HG03097 (cell line): ENCODE results near the gene CMC1.
A peak's percentile ranks its signal among the peaks of the same experiment; 100 is the strongest.
"Not testable (repeated sequence)": the region's sequence is repeated elsewhere in the genome, so short reads cannot be mapped to it uniquely, and the experiment has no call there.

Source experiments
- ATAC-seq: cut with Tn5 transposase; IDR thresholded peaks from one replicate; pipeline ENCODE4 v1.9.1; 2021; ENCODE audit not compliant: unreplicated experiment, low FRiP score

CMC1 gene

DNA sequence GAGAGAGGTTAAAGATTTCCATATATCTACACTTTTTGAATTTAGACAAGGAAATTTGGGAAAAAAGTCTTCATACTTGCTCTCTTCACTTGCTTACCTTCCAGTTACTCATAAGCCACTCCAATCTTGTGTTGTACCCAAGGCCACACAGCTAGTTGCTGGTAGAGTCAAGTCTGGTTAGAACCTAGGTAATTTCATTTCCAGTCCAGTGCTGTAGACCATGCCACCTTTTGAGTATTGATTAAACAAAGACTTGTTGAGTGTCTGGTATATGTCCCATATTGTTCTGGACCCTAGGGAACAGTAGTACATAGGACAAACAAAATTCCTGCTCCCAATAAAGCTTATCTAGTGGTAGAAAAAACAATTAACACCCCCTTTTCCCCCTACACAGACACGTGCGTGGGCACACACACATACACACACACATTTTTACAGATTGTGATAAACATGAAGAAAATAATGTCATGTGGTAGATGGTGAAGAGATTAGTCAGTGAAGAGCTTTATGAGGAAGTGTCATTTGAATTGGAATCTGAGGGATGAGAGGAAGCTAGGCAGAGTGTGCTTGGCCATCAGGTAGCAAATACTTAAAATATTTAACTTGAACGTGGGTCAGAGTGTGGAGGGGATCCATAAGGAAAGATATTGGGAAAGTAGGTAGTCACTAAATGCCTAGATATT is 2.1 kb downstream of the CMC1 start:
- ATAC-seq, result no peak

DNA sequence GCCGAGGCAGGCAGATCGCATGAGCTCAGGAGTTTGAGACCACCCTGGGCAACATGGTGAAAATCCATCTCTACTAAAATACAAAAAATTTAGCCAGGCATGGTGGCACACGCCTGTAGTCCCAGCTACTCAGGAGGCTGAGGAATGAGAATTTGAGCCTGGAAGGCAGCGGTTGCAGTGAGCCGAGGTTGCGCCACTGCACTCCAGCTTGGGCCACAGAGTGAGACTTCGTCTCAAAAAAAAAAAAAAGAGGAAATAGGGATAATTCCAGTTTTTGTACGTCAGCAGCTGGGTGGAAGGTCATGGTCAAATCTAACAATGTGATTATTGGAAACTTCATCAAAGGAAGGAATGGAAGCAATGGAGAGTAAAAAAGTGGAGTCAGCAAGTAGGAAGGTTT is 3.1 kb downstream of the CMC1 start:
- ATAC-seq, result no peak

DNA sequence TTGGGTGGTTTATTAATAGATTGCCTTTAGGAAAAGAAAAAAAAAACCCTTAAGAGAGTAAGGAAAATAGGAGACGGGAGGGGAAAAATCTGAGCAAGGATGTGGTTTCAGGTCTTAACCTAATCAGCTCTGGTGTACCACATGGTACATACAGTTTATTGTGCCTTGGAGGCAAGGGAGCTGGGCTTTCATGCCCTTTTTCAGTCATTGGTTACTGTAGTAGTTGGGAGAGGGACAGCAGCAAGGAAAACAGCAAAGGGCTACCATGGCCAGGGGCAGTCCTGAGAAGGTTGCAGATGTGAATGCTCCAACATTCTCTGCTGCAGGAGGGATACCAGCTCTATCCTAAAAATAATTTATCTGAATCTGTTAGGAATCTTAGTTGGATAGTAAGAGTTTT is 5.9 kb downstream of the CMC1 start:
- no peak for ATAC-seq

DNA sequence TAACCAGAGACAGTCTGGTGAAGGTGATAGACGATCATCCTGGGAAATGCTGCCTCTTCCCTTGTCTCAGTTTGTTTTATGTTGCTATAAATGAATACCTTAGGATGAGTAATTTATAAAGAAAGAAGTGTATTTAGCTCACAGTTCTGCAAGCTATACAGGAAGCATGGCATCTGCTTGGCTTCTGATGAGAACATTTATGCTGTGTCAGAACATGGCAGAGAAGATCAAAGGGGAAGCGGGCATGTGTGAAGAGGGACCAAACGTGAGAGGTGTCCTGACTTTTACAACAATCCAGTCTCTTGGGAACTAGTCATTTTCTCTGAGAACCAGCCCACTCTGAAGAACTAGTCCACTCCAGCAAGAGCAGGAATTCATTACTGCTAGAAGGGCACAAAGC is 9.6 kb downstream of the CMC1 start:
- ATAC-seq, result no peak

DNA sequence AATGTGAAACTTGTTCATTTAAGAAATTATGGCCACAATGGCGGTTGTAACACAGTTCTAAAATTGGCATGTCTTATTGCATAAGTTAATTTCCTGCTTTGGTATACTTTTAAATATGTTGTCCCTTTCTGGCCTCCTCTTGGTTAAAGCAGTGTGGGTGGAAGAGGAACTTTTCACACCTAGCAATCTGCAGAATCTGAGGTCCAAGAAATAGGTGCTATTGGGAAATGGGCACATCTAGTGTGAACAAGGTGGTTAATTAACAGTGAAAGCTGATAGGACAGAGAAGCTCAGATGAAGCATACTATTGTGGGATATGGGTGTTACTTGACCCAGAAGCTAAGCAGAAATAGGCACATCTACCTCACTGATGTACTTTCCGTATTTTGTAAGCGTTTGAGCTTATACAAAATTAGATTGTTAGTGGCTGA is 10.6 kb downstream of the CMC1 start:
- ATAC-seq, result no peak

DNA sequence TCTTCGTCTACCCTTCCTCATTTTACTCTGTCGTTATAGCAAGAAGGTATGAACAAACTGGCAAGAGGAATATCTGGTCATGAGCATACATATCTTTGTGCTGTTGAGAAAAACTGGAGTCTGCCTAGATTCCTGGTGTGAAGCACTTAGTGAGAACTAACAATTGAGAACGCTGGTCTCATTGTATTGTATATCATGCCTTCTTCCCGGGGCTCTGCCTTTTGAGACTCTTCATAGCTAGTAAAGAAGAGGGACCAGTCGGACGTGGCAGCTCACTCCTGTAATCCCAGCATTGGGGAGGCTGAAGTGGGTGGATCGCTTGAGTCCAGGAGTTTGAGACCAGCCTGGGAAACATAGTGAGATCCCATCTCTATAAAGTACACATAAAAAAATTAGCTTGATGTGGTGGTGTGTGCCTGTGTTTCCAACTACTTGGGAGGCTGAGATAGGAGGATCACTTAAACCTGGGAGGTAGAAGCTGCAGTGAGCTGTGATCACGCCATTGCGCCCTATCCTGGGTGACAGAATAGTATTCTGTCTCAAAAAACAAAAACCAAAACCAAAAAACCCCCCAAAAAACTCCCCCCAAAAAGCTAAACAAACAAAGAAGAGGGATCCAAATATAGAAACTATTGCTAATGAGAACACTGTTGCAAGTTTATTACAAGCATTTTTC is 11.8 kb downstream of the CMC1 start:
- no peak for ATAC-seq

DNA sequence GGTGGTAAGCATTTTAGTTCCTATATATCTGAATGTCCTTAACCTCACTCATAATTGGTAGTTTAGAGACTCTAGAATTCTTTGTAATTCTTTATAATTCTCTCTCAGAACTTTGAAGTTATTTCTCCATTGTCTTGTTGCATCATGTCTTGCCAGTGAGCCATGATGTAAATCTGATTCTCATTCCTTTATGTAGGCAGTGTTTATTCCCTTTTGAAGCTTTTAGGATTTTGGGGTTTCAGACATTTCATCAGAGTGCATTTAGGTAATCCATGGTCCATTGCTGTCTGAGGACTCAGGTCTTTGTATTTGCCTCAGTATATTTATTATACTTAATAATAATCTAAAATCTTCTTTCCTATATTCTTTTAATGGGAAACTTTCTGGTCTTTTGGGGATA is 20.6 kb downstream of the CMC1 start:
- no peak for ATAC-seq

DNA sequence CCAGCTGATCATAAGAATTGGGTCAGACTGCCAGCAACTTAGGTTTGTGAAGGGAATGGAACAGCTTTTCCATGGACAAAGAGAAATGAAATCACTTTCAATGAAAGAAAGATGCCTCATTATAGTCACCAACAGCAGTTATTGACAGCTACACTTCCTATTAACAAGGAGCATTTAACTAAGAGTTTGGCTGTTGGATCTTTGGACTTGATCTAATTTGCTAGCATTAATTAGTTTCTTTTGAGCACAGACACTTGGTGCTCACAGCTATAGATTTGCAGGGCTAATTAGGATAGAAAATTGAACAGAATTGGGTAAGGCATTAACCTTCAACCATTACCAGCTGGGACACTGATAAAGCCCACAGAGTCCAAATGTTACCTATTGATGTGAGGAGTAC is 24.2 kb downstream of the CMC1 start:
- no peak for ATAC-seq

DNA sequence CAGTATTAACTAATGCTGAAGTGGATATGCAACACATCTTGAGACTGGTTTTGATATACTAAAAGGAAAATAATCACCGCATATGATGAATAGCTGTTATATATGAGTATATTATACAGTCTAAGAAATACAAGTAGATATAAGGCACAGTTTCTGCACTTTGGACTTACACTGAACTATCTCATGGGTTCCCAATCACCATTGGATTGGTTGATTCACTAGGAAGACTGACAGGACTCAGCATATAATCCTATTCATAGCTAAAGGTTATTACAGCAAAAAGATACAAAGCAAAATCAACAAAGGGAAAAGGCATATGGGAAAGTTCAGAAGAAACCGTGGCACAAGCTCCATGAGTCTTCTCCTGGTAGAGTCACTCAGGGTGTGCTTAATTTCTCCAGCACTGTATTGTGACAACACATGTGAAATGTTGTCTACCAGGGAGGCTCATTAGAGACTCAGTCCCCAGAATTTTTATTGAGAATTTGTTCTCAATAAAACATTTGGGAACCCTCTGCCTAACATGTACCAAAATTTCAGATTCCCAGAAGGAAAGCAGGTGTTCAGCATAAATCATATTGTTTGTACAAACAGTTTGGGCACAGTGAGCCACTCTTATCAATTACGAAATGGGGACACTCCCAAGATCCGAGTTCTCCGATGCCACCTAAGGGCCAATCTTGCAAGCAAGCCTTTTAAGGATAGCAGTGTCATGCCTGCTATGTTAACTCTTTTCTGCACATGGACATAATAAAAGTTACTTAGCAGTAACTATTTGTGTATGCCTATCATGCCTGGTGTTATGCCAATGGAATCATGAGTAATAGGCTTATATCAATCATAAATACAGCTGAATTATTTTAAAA is 26.8 kb downstream of the CMC1 start:
- no peak for ATAC-seq

DNA sequence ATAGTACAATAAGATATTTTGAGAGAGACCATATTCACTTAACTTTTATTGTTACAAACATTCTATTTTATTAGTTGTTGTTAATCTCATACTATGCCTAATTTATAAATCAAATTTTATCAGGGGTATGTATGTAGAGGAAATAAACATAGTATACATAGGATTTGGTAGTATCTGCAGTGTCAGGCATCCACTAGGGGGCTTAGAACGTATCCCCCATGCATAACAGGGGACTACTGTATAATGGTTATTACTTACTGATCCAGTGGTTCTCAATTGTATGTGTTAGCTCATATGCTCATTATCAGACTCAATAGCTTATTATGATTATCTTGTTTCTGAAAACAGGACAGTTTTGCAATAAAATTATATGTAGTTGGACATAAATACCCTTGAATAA is 27.6 kb downstream of the CMC1 start:
- ATAC-seq, result no peak

DNA sequence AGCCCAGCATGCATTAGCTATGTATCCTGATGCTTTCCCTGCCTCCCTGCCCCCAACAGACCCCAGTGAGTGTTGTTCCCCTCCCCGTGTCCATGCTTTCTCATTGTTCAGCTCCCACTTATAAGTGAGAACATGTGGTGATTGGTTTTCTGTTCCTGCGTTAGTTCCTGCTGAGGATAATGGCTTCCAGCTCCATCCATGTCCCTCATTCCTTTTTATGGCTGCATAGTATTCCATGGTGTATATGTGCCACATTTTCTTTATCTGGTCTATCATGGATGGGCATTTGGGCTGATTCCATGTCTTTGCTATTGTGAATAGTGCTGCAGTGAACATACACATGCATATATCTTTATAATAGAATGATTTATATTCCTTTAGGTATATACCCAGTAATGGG is 28.5 kb downstream of the CMC1 start:
- not testable (repeated sequence) for ATAC-seq

DNA sequence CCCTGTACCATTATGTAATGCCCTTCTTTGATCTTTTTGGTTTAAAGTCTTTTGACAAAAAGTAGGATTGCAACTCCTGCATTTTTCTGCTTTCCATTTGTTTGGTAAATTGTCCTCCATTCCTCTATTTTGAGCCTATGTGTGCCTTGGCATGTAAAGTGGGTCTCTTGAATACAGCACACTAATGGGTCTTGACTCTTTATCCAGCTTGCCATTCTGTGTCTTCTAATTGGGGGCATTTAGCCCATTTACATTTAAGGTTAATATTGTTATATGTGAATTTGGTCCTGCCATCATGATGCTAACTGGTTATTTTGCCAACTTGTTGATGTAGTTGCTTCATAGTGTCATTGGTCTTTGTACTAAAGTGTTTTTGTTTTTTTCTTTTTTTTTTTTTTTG is 32.4 kb downstream of the CMC1 start:
- ATAC-seq, result no peak

DNA sequence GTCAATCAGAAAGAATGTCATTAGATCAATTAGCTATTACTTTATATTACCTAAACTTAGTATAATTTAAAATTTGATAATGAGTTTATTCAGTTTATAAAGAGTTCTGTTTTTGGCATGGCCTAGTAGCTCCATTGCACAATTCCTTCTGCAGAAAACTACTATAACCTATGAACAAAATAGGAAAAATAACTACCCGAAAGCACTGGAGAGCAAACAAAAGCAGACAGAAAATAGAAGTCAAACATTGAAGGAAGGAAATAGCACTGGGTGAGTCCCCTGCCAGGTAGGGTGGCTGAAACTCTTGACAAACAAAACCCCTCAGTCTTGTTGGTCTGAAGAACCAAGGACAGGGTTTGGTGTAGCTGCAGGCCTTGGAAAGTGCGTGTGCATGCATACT is 37.5 kb downstream of the CMC1 start:
- no peak for ATAC-seq

DNA sequence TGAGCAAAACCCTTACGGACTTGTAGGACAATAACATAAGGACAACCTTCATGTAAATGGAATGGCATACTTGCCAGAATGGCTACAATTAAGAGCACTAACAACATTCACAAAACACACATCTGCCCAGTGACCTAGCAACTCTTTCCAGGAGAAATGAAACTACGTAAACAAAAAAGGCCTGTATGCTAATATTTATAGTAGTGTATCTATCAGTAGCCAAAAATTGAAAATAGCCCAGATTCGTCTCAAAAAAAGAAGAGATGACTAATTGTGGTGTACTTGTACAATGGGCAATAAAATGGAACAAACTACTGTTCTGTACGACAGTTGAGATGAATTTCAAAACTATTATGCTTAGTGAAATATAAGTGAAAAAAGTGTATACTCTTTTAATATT is 38.4 kb downstream of the CMC1 start:
- ATAC-seq, result no peak

DNA sequence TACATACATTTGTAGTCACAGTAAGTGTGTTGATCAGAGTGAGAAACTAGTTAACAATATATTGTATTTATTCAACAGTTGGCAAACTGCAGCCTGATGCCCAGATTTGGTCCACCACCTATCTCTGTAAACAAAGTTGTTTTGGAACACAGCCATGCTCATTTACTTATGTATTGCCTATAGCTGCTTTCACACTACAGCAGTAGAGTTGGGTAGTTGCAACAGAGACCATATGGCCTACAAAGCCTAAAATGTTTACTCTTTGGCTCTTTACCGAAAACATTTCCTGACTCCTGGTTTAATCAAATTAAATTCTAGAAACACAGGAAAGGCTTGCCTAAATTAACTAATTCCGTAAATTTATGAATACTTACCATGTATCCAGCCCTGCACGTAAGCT is 39.4 kb downstream of the CMC1 start:
- ATAC-seq, result no peak

DNA sequence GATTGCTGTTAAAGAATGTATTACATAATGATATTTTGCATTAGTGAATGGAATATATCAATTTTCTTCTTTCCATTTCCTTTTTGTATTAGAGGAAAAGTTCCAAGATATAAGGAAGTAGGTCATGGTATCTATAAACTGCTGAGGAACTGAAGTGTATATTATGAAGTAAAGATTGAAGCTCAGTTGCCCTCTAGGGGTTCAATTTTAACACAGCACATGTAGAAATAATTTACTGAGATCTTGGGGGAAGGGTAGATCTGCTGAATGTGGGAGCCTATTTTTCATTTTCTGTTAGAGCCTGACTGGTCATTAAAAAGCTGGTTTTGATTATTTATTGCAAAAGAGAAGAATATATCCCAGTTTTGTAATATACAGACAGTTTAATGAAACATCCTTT is 45.2 kb downstream of the CMC1 start:
- peak; percentile 79 for ATAC-seq

DNA sequence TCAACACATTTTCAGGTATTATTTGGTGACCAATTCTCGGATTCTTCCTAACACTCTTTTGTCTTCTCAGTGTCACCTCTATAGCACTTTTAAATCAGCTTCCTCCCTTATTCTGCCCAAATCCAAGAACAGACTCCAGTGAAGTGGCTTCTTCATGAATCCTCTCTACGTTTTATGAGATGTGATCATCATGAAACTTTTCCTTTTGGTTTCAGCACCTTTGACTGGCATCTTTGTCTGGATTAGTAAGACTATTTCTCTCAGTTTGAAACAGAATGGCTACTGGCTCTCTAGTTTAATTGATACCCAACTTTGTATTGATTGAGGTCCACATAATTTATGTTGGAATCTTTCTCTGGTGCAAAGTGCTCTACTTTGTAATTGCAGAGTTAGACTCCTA is 45.6 kb downstream of the CMC1 start:
- ATAC-seq, result no peak

DNA sequence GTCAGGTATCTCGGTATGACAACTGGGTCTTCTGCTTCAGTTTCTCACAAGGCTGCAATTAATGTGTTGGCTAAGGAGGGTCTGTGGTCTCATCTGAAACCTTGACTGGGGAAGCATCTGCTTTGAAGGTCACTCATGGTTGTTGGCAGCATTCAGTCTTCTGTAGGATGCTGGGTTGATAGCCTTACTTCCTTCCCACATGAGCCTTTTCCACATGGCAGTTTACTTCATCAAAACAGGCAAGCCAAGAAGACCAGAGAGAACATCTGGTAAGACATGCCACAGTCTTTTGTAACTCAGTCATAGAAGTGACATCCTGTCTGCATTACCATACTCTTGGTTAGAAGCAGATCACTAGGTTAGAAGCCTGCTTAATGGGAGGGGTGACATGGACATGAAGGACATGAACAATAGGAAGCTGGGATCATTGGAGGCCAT is 49.5 kb downstream of the CMC1 start:
- ATAC-seq, result no peak

DNA sequence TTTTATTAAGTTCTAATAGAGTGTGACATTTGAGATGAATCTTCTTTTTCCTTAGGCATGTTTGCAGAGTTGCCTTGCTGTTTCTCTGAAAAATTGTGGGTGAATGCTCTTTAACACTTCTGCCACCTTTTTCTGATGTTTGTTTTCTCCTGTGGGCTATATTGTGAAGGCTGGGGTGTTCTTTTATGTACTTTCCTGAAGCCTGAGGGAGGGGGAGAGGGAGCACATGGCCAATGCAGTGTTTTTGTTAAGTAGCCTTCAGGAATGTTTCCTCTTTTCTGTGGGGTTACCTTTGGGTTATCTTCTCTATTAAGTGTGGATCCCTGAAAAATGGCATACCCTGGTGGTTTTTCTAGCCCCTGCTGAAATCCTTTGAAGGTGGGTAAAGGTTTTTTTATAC is 50.2 kb downstream of the CMC1 start:
- ATAC-seq, result no peak

DNA sequence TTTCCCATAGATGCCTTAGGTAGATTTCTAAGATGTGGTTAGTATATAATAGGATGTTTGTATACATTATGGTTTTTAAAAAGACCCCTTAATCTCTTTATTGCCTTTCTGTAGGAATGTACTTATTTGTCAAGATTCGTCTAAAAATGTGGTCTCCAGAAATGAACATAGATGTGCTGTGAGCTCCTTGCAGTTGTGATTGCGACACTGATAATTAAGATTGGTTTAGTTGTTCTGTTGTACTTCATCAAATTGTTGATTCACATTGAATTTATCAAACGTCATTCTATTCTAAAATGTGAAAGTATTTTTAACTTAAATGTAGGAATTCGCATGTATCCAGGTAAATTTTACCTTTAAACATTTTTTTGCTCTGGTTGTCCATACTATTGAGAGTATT is 51.2 kb downstream of the CMC1 start:
- no peak for ATAC-seq

DNA sequence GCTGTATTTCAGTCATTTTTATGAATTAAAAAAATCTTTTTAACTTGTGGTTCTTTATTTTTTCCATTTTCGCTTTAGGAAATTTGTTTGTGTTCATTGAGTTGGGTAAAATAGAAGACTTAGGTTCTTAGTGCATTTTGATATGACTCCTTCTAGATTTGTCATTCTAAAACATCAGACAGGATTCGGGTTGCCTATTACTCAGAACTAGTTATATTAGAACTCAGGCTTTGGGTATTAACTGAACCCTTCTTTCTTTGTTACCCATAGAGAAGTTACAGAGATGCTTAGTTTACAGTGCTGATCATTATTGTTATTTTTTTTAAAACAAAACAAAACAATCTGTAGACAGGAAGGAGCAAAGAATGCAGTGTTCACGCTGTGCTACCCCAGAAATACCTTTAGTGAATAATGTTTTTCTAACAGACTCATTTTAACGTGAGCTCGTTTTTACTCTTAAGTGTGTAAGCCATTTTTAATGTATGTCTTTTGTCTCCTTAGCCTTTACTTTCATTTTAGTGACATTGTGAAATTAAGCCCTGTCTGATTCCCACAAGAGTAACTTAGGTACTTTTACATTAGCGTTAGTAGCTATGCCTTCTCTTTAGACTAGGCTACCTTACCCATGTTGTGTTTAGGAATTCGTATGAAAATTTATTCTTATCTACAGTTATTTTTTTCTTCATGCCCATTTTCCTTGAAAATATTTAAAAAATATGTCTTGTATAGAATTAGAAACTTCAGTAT is 53.4 kb downstream of the CMC1 start:
- no peak for ATAC-seq
